HL-60 (cell line): ENCODE data around the gene UBE2U.

ENCODE experiments used
- DNase-seq, 2 experiments: peaks; one replicate each; pipeline ENCODE4 v3.0.0-alpha.2; 2010 to 2020; ENCODE audit warnings: low read depth in 1 of 2, low spot score in 1 of 2
- H3K27ac ChIP-seq: fragments of 250-450 bp; sonication (Bioruptor Pico); replicated peaks from 2 replicates; pipeline ENCODE4 v1.5.1; 2020; ENCODE audit warnings: mild to moderate bottlenecking, moderate library complexity
- H3K27me3 ChIP-seq: fragments of 250-450 bp; sonication (Bioruptor Pico); 2 replicates; pipeline ENCODE4 v1.5.1; 2021; ENCODE audit warnings: mild to moderate bottlenecking, moderate library complexity; ENCODE audit not compliant: insufficient read depth, poor library complexity, severe bottlenecking
- H3K4me3 ChIP-seq: replicated peaks from 2 replicates; pipeline ENCODE4 v1.5.1; 2011; ENCODE audit warnings: mild to moderate bottlenecking, control low read depth, low read length; ENCODE audit not compliant: insufficient read depth
- CTCF ChIP-seq: IDR thresholded peaks from one replicate; pipeline ENCODE4 v1.5.1; 2011; ENCODE audit warnings: low read length, control low read depth, inconsistent platforms; ENCODE audit not compliant: insufficient read depth
- GABPA ChIP-seq: IDR thresholded peaks from 2 replicates; pipeline ENCODE4 v1.6.1; 2012; ENCODE audit warnings: low read depth
- POLR2AphosphoS5 ChIP-seq: IDR thresholded peaks from 2 replicates; pipeline ENCODE4 v1.6.1; 2012; ENCODE audit warnings: low read depth
- SPI1 ChIP-seq: IDR thresholded peaks from 2 replicates; pipeline ENCODE4 v1.6.1; 2012; ENCODE audit warnings: low read depth, mild to moderate bottlenecking, borderline replicate concordance
- TF ChIP-seq, protein P1 (sequence below): IDR thresholded peaks from 2 replicates; pipeline ENCODE4 v1.6.1; 2012; ENCODE audit warnings: low read depth; ENCODE audit not compliant: insufficient replicate concordance

The UBE2U gene

GRCh38 chr1:64282351-64282750, 78.9 kb downstream of the UBE2U start:
- no peak for TF ChIP-seq POLR2AphosphoS5
- TF ChIP-seq SPI1 = no peak
- TF ChIP-seq CTCF = no peak
- no peak for TF ChIP-seq GABPA
- TF ChIP-seq, protein P1, sequence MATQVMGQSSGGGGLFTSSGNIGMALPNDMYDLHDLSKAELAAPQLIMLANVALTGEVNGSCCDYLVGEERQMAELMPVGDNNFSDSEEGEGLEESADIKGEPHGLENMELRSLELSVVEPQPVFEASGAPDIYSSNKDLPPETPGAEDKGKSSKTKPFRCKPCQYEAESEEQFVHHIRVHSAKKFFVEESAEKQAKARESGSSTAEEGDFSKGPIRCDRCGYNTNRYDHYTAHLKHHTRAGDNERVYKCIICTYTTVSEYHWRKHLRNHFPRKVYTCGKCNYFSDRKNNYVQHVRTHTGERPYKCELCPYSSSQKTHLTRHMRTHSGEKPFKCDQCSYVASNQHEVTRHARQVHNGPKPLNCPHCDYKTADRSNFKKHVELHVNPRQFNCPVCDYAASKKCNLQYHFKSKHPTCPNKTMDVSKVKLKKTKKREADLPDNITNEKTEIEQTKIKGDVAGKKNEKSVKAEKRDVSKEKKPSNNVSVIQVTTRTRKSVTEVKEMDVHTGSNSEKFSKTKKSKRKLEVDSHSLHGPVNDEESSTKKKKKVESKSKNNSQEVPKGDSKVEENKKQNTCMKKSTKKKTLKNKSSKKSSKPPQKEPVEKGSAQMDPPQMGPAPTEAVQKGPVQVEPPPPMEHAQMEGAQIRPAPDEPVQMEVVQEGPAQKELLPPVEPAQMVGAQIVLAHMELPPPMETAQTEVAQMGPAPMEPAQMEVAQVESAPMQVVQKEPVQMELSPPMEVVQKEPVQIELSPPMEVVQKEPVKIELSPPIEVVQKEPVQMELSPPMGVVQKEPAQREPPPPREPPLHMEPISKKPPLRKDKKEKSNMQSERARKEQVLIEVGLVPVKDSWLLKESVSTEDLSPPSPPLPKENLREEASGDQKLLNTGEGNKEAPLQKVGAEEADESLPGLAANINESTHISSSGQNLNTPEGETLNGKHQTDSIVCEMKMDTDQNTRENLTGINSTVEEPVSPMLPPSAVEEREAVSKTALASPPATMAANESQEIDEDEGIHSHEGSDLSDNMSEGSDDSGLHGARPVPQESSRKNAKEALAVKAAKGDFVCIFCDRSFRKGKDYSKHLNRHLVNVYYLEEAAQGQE = no peak
- H3K27ac ChIP-seq = no peak overlapping the region
- H3K4me3 ChIP-seq = no peak overlapping the region
- no peak for DNase-seq
- H3K27me3 ChIP-seq = peaks cover 3% of the 10 kb centered on the region

DNA sequence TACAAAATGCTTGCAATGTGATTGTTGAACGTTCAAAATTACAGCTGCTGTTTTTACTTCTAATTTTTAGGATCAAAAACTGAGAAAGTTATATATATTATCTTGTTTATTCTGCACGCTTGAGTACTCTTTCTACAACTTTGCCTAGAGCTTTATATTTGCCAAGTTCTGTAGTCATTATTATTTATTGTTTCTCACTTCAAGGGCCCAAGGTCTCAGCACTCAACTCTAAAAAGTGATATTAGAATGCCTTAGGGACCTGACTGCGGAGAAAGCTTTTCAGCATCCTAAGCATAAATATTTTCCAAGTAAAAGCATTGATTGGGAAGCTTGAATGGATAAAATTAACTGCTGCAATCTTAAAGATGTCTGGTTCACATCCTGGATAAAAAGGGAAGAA, 83.6 kb downstream of the UBE2U start:
- peaks cover 4% of the 10 kb centered on the region for H3K27me3 ChIP-seq
- no peak overlapping the region for H3K4me3 ChIP-seq
- TF ChIP-seq POLR2AphosphoS5 (no peak), SPI1 (no peak), GABPA (no peak), CTCF (no peak)
- TF ChIP-seq, protein P1 = no peak
- H3K27ac ChIP-seq = no peak overlapping the region
- no peak for DNase-seq

GRCh38 chr1:64290420-64290819, 87.0 kb downstream of the UBE2U start:
- no peak for TF ChIP-seq GABPA
- TF ChIP-seq, protein P1 = no peak
- H3K27me3 ChIP-seq = peaks cover 4% of the 10 kb centered on the region
- H3K27ac ChIP-seq = no peak overlapping the region
- no peak for DNase-seq
- H3K4me3 ChIP-seq = no peak overlapping the region

GRCh38 chr1:64291931-64292330, 88.5 kb downstream of the UBE2U start:
- DNase-seq = no peak
- no peak overlapping the region for H3K27ac ChIP-seq
- H3K4me3 ChIP-seq = no peak overlapping the region
- peaks cover 4% of the 10 kb centered on the region for H3K27me3 ChIP-seq
- TF ChIP-seq CTCF = no peak
- no peak for TF ChIP-seq GABPA
- no peak for TF ChIP-seq SPI1
- TF ChIP-seq POLR2AphosphoS5 = no peak
- TF ChIP-seq, protein P1 = no peak
